Mesenchymal stem cell (in vitro differentiated cells and primary cell): Measurements from ENCODE around the gene ABHD13.

ENCODE experiments used
- DNase-seq: peaks from one replicate; pipeline ENCODE4 v3.0.0-alpha.2; 2013
- H2AFZ ChIP-seq: one replicate; pipeline ENCODE4 v1.6.1; 2013; ENCODE audit warnings: low read depth, mild to moderate bottlenecking, control low read depth, inconsistent platforms, low read length, moderate library complexity
- H2AK5ac ChIP-seq: 2 replicates; pipeline ENCODE4 v1.6.1; 2013; ENCODE audit warnings: low read length, moderate library complexity, mild to moderate bottlenecking, inconsistent platforms; ENCODE audit not compliant: severe bottlenecking
- H2BK120ac ChIP-seq: one replicate; pipeline ENCODE4 v1.6.1; 2013; ENCODE audit warnings: low read depth, mild to moderate bottlenecking, inconsistent platforms, low read length, moderate library complexity
- H2BK12ac ChIP-seq, 2 experiments: one replicate each; pipeline ENCODE4 v1.6.1; 2013; ENCODE audit warnings: inconsistent platforms in 2 of 2, low read length in 2 of 2, mild to moderate bottlenecking in 2 of 2, moderate library complexity in 2 of 2, control low read depth in 1 of 2
- H2BK15ac ChIP-seq: one replicate; pipeline ENCODE4 v1.6.1; 2013; ENCODE audit warnings: mild to moderate bottlenecking, low read depth, inconsistent platforms; ENCODE audit not compliant: poor library complexity, severe bottlenecking
- H2BK5ac ChIP-seq: 2 replicates; pipeline ENCODE4 v1.6.1; 2013; ENCODE audit warnings: low read depth, mild to moderate bottlenecking, low read length, control low read depth, inconsistent platforms; ENCODE audit not compliant: poor library complexity, severe bottlenecking
- H3K14ac ChIP-seq, 2 experiments: one replicate each; pipeline ENCODE4 v1.6.1; 2013; ENCODE audit warnings: inconsistent platforms in 2 of 2, low read length in 2 of 2, control low read depth in 1 of 2, mild to moderate bottlenecking in 1 of 2, moderate library complexity in 1 of 2
- H3K18ac ChIP-seq, 2 experiments: one replicate each; pipeline ENCODE4 v1.6.1; 2013; ENCODE audit warnings: inconsistent platforms in 2 of 2, low read length in 2 of 2, control low read depth in 1 of 2, low read depth in 1 of 2, mild to moderate bottlenecking in 1 of 2
- H3K23ac ChIP-seq, 2 experiments: one replicate each; pipeline ENCODE4 v1.6.1; 2013; ENCODE audit warnings: inconsistent platforms in 2 of 2, low read length in 2 of 2, mild to moderate bottlenecking in 2 of 2, moderate library complexity in 2 of 2, control low read depth in 1 of 2
- H3K27ac ChIP-seq: 2 replicates; pipeline ENCODE4 v1.5.1; 2013; ENCODE audit warnings: mild to moderate bottlenecking, moderate library complexity, low read length, control low read depth, inconsistent platforms; ENCODE audit not compliant: poor library complexity, severe bottlenecking
- H3K27me3 ChIP-seq, 2 experiments: 2 replicates each; pipeline versions ENCODE4 v1.6.1 to v1.7.0; 2013; ENCODE audit warnings: low read length in 2 of 2, mild to moderate bottlenecking in 2 of 2, moderate library complexity in 2 of 2, control low read depth in 1 of 2, inconsistent platforms in 1 of 2; ENCODE audit not compliant: control insufficient read depth in 1 of 2, insufficient read depth in 1 of 2
- H3K36me3 ChIP-seq, 2 experiments: 2 replicates each; pipeline versions ENCODE4 v1.6.1 to v1.7.0; 2013; ENCODE audit warnings: low read length in 2 of 2, control low read depth in 1 of 2, inconsistent platforms in 1 of 2, low read depth in 1 of 2, mild to moderate bottlenecking in 1 of 2; ENCODE audit not compliant: insufficient read depth in 2 of 2, control insufficient read depth in 1 of 2
- H3K4ac ChIP-seq, 2 experiments: one replicate each; pipeline ENCODE4 v1.6.1; 2013; ENCODE audit warnings: inconsistent platforms in 2 of 2, low read length in 2 of 2, mild to moderate bottlenecking in 2 of 2, moderate library complexity in 2 of 2, control low read depth in 1 of 2, low read depth in 1 of 2
- H3K4me1 ChIP-seq: 2 replicates; pipeline ENCODE4 v1.6.1; 2013; ENCODE audit warnings: low read depth, low read length, control low read depth; ENCODE audit not compliant: control insufficient read depth, insufficient read depth
- H3K4me2 ChIP-seq: 2 replicates; pipeline ENCODE4 v1.6.1; 2013; ENCODE audit warnings: low read length, mild to moderate bottlenecking, inconsistent platforms; ENCODE audit not compliant: poor library complexity, severe bottlenecking
- H3K4me3 ChIP-seq, 2 experiments: 2 replicates each; pipeline versions ENCODE4 v1.5.1 to v1.7.0; 2013; ENCODE audit warnings: low read length in 2 of 2, mild to moderate bottlenecking in 2 of 2, control low read depth in 1 of 2, low read depth in 1 of 2; ENCODE audit not compliant: insufficient read depth in 1 of 2
- H3K79me1 ChIP-seq: replicated peaks from 2 replicates; pipeline ENCODE4 v1.6.1; 2013; ENCODE audit warnings: mild to moderate bottlenecking, control low read depth, low read length, inconsistent platforms; ENCODE audit not compliant: poor library complexity, severe bottlenecking
- H3K9ac ChIP-seq: 2 replicates; pipeline ENCODE4 v1.7.0; 2013; ENCODE audit warnings: mild to moderate bottlenecking, low read length, moderate library complexity
- H3K9me3 ChIP-seq: 2 replicates; pipeline ENCODE4 v1.7.0; 2013; ENCODE audit warnings: mild to moderate bottlenecking, low read length; ENCODE audit not compliant: control insufficient read depth
- H4K8ac ChIP-seq: one replicate; pipeline ENCODE4 v1.6.1; 2013; ENCODE audit warnings: inconsistent platforms, mild to moderate bottlenecking, low read length, moderate library complexity
- H4K91ac ChIP-seq: one replicate; pipeline ENCODE4 v1.6.1; 2013; ENCODE audit warnings: mild to moderate bottlenecking, low read length, inconsistent platforms
- WGBS: methylation state at CpG from one replicate; pipeline ENCODE4 v1.1.7; 2013; ENCODE audit warnings: mixed read lengths; 5-methylcytosine and 5-hydroxymethylcytosine counted together

The ABHD13 gene

GRCh38 chr13:108200781-108201398, 17.3 kb upstream of the ABHD13 start:
- H2BK120ac ChIP-seq: no peak overlapping the region
- no peak overlapping the region for H3K4me2 ChIP-seq
- no peak overlapping the region for H2AFZ ChIP-seq
- no peak overlapping the region for H3K23ac ChIP-seq
- H3K9me3 ChIP-seq: no peaks in the 10 kb centered on the region
- no peak overlapping the region for H3K4ac ChIP-seq
- H3K18ac ChIP-seq: no peak overlapping the region
- H3K4me3 ChIP-seq: no peak overlapping the region
- H3K36me3 ChIP-seq: no peaks in the 10 kb centered on the region
- H3K79me1 ChIP-seq: no peaks in the 10 kb centered on the region
- H3K14ac ChIP-seq: no peak overlapping the region
- no peak overlapping the region for H4K8ac ChIP-seq
- H2BK12ac ChIP-seq: no peak overlapping the region
- H2AK5ac ChIP-seq: no peak overlapping the region
- WGBS: no CpG with 5 or more reads among the region's 1 CpG
- DNase-seq: peak; percentile 42
- no peak overlapping the region for H4K91ac ChIP-seq
- no peak overlapping the region for H3K27ac ChIP-seq
- H3K9ac ChIP-seq: no peak overlapping the region
- H3K4me1 ChIP-seq: no peaks in the 10 kb centered on the region
- H2BK15ac ChIP-seq: no peak overlapping the region
- no peaks in the 10 kb centered on the region for H3K27me3 ChIP-seq
- no peak overlapping the region for H2BK5ac ChIP-seq

- no CpG with 5 or more reads among the region's 2 CpGs for WGBS
- H3K14ac ChIP-seq: no peak overlapping the region
- no peak overlapping the region for H3K9ac ChIP-seq
These were observed 7.6 kb upstream of the ABHD13 start for GRCh38 chr13:108210551-108210950.

GRCh38 chr13:108212886-108213285, 5.3 kb upstream of the ABHD13 start:
- H2BK120ac ChIP-seq: no peak overlapping the region
- H3K27me3 ChIP-seq: no peaks in the 10 kb centered on the region
- H3K4me2 ChIP-seq: no peak overlapping the region
- no peak for DNase-seq
- no peak overlapping the region for H2BK12ac ChIP-seq
- no peaks in the 10 kb centered on the region for H3K9me3 ChIP-seq
- H3K4me3 ChIP-seq: no peak overlapping the region
- H3K18ac ChIP-seq: no peak overlapping the region
- no peak overlapping the region for H4K91ac ChIP-seq
- H3K9ac ChIP-seq: no peak overlapping the region
- no peak overlapping the region for H3K14ac ChIP-seq
- no peak overlapping the region for H3K27ac ChIP-seq
- H2BK15ac ChIP-seq: no peak overlapping the region
- H2BK5ac ChIP-seq: no peak overlapping the region
- H3K79me1 ChIP-seq: peaks cover 16% of the 10 kb centered on the region
- H3K4ac ChIP-seq: no peak overlapping the region
- H2AFZ ChIP-seq: no peak overlapping the region
- H3K36me3 ChIP-seq: peaks cover 3 to 26% of the 10 kb centered on the region in 2 experiments
- no peak overlapping the region for H3K23ac ChIP-seq
- 97% methylated on average over 4 of the region's 4 CpGs for WGBS
- no peak overlapping the region for H2AK5ac ChIP-seq
- H3K4me1 ChIP-seq: peaks cover 11% of the 10 kb centered on the region
- H4K8ac ChIP-seq: no peak overlapping the region

More at GRCh38 chr13:108210551-108210950, 7.6 kb upstream of the ABHD13 start:
- no peak overlapping the region for H3K4me3 ChIP-seq
- no peak overlapping the region for H3K4ac ChIP-seq
- DNase-seq: no peak
- no peak overlapping the region for H4K91ac ChIP-seq
- H3K23ac ChIP-seq: no peak overlapping the region
- H3K36me3 ChIP-seq: peaks cover 3 to 26% of the 10 kb centered on the region in 2 experiments
- no peaks in the 10 kb centered on the region for H3K9me3 ChIP-seq
- H2AFZ ChIP-seq: no peak overlapping the region
- no peak overlapping the region for H3K18ac ChIP-seq
- no peak overlapping the region for H4K8ac ChIP-seq
- no peak overlapping the region for H3K4me2 ChIP-seq
- H2BK5ac ChIP-seq: no peak overlapping the region
- H3K4me1 ChIP-seq: peaks cover 4% of the 10 kb centered on the region
- no peaks in the 10 kb centered on the region for H3K27me3 ChIP-seq
- H3K27ac ChIP-seq: no peak overlapping the region
- no peak overlapping the region for H2BK15ac ChIP-seq
- peaks cover 14% of the 10 kb centered on the region for H3K79me1 ChIP-seq
- H2AK5ac ChIP-seq: no peak overlapping the region
- H2BK12ac ChIP-seq: no peak overlapping the region
- no peak overlapping the region for H2BK120ac ChIP-seq

GRCh38 chr13:108213946-108214345, 4.2 kb upstream of the ABHD13 start:
- Histone ChIP-seq H3K23ac (no peak overlapping the region), H3K36me3 (peaks cover 3 to 24% of the 10 kb centered on the region in 2 experiments), H3K27ac (no peak overlapping the region), H3K27me3 (no peaks in the 10 kb centered on the region), H2BK15ac (no peak overlapping the region), H3K14ac (no peak overlapping the region), H3K4me1 (peaks cover 11% of the 10 kb centered on the region), H2BK12ac (no peak overlapping the region), H3K4ac (no peak overlapping the region), H3K9ac (peak overlapping the region; percentile 80), H4K91ac (no peak overlapping the region), H3K9me3 (no peaks in the 10 kb centered on the region), H3K4me3 (peak overlapping the region in 1 of 2 experiments; percentile 81), H3K18ac (no peak overlapping the region), H2BK120ac (no peak overlapping the region), H2AK5ac (no peak overlapping the region), H3K4me2 (peak overlapping the region; percentile 57), H3K79me1 (peaks cover 14% of the 10 kb centered on the region), H2BK5ac (no peak overlapping the region), H2AFZ (no peak overlapping the region), H4K8ac (no peak overlapping the region)
- peak; percentile 47 for DNase-seq
- WGBS: 60% methylated on average over 4 of the region's 5 CpGs
